Stomach (tissue), 9 donors: Measurements from ENCODE around the gene TLE3. TPM values are rescaled to one million over a fixed set of nuclear protein-coding genes. Genes with fewer than 3 reads are reported as not detected.
"Not testable (repeated sequence)": the region's sequence is repeated elsewhere in the genome, so short reads cannot be mapped to it uniquely, and the experiment has no call there.

ENCODE experiments used
- DNase-seq, 2 donors: peaks; one replicate each; pipeline versions ENCODE4 v3.0.0 to v3.0.0-alpha.2; 2013 to 2019
- H3K27ac ChIP-seq, 5 donors: fragments of 200-600 bp in 4 of 5; sonication (generic) in 4 of 5; one replicate each; pipeline ENCODE4 v1.5.1; 2013 to 2019; ENCODE audit warnings: mild to moderate bottlenecking in 1 of 5, moderate library complexity in 1 of 5
- H3K27me3 ChIP-seq, 3 donors: fragments of 200-600 bp; sonication (generic); one replicate each; pipeline ENCODE4 v1.5.1; 2017 to 2019; ENCODE audit warnings: mixed run types in 1 of 3
- H3K36me3 ChIP-seq, 4 donors: fragments of 200-600 bp; sonication (generic); 1 replicate in 3 of 4; 2 replicates in 1 of 4; pipeline ENCODE4 v1.5.1; 2016 to 2019
- H3K4me1 ChIP-seq, 4 donors: fragments of 200-600 bp; sonication (generic); one replicate each; pipeline ENCODE4 v1.5.1; 2016 to 2019
- H3K4me3 ChIP-seq, 4 donors: fragments of 200-600 bp; sonication (generic) in 3 of 4; one replicate each; pipeline ENCODE4 v1.5.1; 2016 to 2019; ENCODE audit warnings: mild to moderate bottlenecking in 1 of 4
- H3K9me3 ChIP-seq, 4 donors: fragments of 200-600 bp; sonication (generic); one replicate each; pipeline ENCODE4 v1.5.1; 2016 to 2019
- CTCF ChIP-seq, 7 experiments: fragments of 450-650 bp in 4 of 7; fragments of 200-600 bp in 3 of 7; sonication (generic) in 3 of 7; IDR thresholded peaks; one replicate each; pipeline ENCODE4 v1.5.1; 2016 to 2019; ENCODE audit warnings: antibody characterized with exemption in 7 of 7, control low read depth in 2 of 7, mild to moderate bottlenecking in 1 of 7
- EP300 ChIP-seq: sonication (generic); formaldehyde crosslinking; IDR thresholded peaks from one replicate; pipeline ENCODE4 v1.6.1; 2017; ENCODE audit warnings: antibody characterized with exemption
- POLR2A ChIP-seq, 4 donors: fragments of 450-650 bp; IDR thresholded peaks; one replicate each; pipeline ENCODE4 v1.6.1; 2016; ENCODE audit warnings: antibody characterized with exemption in 4 of 4, control low read depth in 2 of 4, mild to moderate bottlenecking in 1 of 4, moderate library complexity in 1 of 4
- POLR2AphosphoS5 ChIP-seq, 3 donors: sonication (generic); formaldehyde crosslinking; IDR thresholded peaks; one replicate each; pipeline ENCODE4 v1.6.1; 2016; ENCODE audit warnings: antibody characterized with exemption in 3 of 3
- WGBS, 5 donors: extraction: QIAGEN DNeasy Blood & Tissue Kit in 3 of 5; methylation state at CpG; one replicate each; pipeline versions ENCODE4 v1.1.5 to v1.1.7; 2013 to 2018; 5-methylcytosine and 5-hydroxymethylcytosine counted together
- intact Hi-C: fragments of 100-400 bp; cut with DNase I; formaldehyde crosslinking; loops from one replicate; pipeline ENCODE4 v1.15.1; 2023; ENCODE audit warnings: low total_unique reads
- polyA plus RNA-seq, 3 donors: library from polyadenylated mRNA; stranded (reverse); fragments of 200-250 nt; gene quantifications; one replicate each; pipeline ENCODE4 v1.2.3, GENCODE V29; 2013
- total RNA-seq, 5 donors: library from RNA; depleted of rRNA; stranded (reverse); fragments of >200 nt; gene quantifications; one replicate each; pipeline versions ENCODE4 v1.1.0 to v1.2.3, GENCODE V29; 2014 to 2016
- donor health status: healthy with polysubstance abuse.
- donor health status: Bipolar disorder and iron deficiency.
- donor health status: healthy.

Gene TLE3
- total and polyA plus RNA-seq, 8 donors = 13.3 to 186 (median 30.9) TPM

- 26 to 31% (median 29%) methylated on average over 12 of the region's 12 CpGs for WGBS, 5 donors
- peaks cover 3 to 37% (median 19%) of the 10 kb centered on the region in 4 donors for H3K4me1 ChIP-seq
- peak overlapping the region in 2 of 5 donors; percentile 16 to 25 for H3K27ac ChIP-seq
- no peaks in the 10 kb centered on the region for H3K9me3 ChIP-seq
- H3K4me3 ChIP-seq = peak overlapping the region in 2 of 4 donors; percentile 2 to 6
- intact Hi-C loops = no loop called here
- TF ChIP-seq CTCF (IDR thresholded peaks at IDR 0.05) (no peak), POLR2AphosphoS5 (IDR thresholded peaks at IDR 0.05) (no peak), POLR2A (IDR thresholded peaks at IDR 0.05) (no peak), EP300 (no peak)
- peak; percentile 39 to 74 for DNase-seq
- no peaks in the 10 kb centered on the region for H3K36me3 ChIP-seq
- H3K27me3 ChIP-seq = no peaks in the 10 kb centered on the region
Observed at GRCh38 chr15:70140543-70141375, 43.0 kb upstream of the TLE3 start.

- H3K4me3 ChIP-seq = no peak overlapping the region
- WGBS, 5 donors = 64 to 80% (median 72%) methylated on average over 4 to 5 of the region's 5 CpGs
Observed at GRCh38 chr15:70140025-70140542, 42.4 kb upstream of the TLE3 start.

GRCh38 chr15:70137967-70138366 is 40.2 kb upstream of the TLE3 start:
- H3K27ac ChIP-seq = no peak overlapping the region
- no peaks in the 10 kb centered on the region for H3K36me3 ChIP-seq
- 93 to 95% (median 94%) methylated on average over 1 to 4 of the region's 4 CpGs for WGBS, 5 donors
- TF ChIP-seq POLR2A (IDR thresholded peaks at IDR 0.05) (no peak), EP300 (no peak), CTCF (IDR thresholded peaks at IDR 0.05) (no peak), POLR2AphosphoS5 (IDR thresholded peaks at IDR 0.05) (no peak)
- no peaks in the 10 kb centered on the region for H3K9me3 ChIP-seq
- DNase-seq = no peak
- no peaks in the 10 kb centered on the region for H3K27me3 ChIP-seq
- intact Hi-C loops = no loop called here
- peaks cover 3 to 48% (median 26%) of the 10 kb centered on the region in 4 donors for H3K4me1 ChIP-seq
- no peak overlapping the region for H3K4me3 ChIP-seq

More at GRCh38 chr15:70140025-70140542, 42.4 kb upstream of the TLE3 start:
- DNase-seq = no peak
- Histone ChIP-seq H3K27me3 (no peaks in the 10 kb centered on the region), H3K36me3 (no peaks in the 10 kb centered on the region), H3K27ac (no peak overlapping the region), H3K4me1 (peaks cover 3 to 37% (median 19%) of the 10 kb centered on the region in 4 donors), H3K9me3 (no peaks in the 10 kb centered on the region)
- TF ChIP-seq POLR2A (IDR thresholded peaks at IDR 0.05) (no peak), POLR2AphosphoS5 (IDR thresholded peaks at IDR 0.05) (no peak), EP300 (no peak), CTCF (IDR thresholded peaks at IDR 0.05) (no peak)
- intact Hi-C loops = no loop called here

GRCh38 chr15:70137021-70137420 is 39.3 kb upstream of the TLE3 start:
- H3K4me3 ChIP-seq, H3K9me3 ChIP-seq, intact Hi-C loops, H3K36me3 ChIP-seq, H3K27me3 ChIP-seq, DNase-seq, H3K27ac ChIP-seq: not testable (repeated sequence)
- H3K4me1 ChIP-seq = peaks cover 3 to 47% (median 28%) of the 10 kb centered on the region in 4 donors
- WGBS, 5 donors = 91 to 100% (median 94%) methylated on average over 1 of the region's 1 CpG
